ENCODE measurements around the gene TTLL4. TPM values are rescaled to one million over a fixed set of nuclear protein-coding genes. Genes with fewer than 3 reads are reported as not detected.

TTLL4 gene, protein sequence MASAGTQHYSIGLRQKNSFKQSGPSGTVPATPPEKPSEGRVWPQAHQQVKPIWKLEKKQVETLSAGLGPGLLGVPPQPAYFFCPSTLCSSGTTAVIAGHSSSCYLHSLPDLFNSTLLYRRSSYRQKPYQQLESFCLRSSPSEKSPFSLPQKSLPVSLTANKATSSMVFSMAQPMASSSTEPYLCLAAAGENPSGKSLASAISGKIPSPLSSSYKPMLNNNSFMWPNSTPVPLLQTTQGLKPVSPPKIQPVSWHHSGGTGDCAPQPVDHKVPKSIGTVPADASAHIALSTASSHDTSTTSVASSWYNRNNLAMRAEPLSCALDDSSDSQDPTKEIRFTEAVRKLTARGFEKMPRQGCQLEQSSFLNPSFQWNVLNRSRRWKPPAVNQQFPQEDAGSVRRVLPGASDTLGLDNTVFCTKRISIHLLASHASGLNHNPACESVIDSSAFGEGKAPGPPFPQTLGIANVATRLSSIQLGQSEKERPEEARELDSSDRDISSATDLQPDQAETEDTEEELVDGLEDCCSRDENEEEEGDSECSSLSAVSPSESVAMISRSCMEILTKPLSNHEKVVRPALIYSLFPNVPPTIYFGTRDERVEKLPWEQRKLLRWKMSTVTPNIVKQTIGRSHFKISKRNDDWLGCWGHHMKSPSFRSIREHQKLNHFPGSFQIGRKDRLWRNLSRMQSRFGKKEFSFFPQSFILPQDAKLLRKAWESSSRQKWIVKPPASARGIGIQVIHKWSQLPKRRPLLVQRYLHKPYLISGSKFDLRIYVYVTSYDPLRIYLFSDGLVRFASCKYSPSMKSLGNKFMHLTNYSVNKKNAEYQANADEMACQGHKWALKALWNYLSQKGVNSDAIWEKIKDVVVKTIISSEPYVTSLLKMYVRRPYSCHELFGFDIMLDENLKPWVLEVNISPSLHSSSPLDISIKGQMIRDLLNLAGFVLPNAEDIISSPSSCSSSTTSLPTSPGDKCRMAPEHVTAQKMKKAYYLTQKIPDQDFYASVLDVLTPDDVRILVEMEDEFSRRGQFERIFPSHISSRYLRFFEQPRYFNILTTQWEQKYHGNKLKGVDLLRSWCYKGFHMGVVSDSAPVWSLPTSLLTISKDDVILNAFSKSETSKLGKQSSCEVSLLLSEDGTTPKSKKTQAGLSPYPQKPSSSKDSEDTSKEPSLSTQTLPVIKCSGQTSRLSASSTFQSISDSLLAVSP
- 10 to 100 TPM; 29.6 to 32.7 (median 30.7) TPM for polyA plus RNA-seq (ENCODE audit: insufficient read length in 4 of 4)

DNA sequence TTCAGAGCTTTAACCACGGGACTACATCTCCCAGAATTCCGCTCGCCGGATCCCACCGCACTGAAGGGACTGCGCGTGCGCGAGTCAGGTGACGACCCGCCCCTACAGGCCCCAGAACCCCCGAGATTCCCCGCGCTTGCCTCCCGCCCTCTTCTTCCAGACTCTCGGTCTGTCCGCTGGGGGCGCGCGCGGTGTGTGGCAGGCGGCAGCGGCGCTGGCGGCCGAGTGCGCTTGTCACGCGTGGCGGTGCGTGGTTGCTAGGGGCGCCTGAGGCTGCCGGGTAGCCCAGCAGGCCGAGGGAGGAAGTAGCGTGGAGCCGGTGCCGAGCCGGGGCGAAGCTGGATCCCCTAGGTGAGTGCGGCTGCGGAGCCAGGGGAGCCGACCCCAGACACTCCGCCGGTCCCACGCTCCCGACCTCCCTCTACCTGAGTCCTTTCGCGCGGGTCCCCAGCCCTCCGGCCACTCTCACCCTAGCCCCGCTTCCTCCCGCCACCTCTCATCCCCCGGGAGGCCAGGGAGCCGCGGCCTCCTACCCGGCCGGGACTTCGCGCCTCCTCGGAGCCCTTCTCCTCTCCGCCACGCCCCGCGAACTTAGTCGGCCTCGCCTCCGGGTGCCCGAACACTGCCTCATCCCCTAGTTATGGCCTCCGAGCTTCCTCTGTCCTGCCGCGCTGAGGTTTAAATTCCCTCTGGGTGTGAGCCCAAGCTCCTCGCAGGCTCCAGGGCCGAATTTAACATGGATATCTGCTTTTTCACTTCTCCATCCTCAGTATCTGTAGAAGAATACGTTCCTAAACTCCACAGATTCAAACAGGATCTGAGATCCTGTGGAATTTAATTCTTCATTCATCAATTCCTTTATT lies at the start of gene TTLL4:
Gene TTLL4, plus strand, starts transcription at position 149 of the 863 bp plus-strand sequence. CDS start 26,842 bp downstream, outside the sequence.
- DNase-seq (ENCODE audit: low read depth in 4 of 4, low spot score in 3 of 4): peak; percentile 93 to 96 (median 93)

DNA sequence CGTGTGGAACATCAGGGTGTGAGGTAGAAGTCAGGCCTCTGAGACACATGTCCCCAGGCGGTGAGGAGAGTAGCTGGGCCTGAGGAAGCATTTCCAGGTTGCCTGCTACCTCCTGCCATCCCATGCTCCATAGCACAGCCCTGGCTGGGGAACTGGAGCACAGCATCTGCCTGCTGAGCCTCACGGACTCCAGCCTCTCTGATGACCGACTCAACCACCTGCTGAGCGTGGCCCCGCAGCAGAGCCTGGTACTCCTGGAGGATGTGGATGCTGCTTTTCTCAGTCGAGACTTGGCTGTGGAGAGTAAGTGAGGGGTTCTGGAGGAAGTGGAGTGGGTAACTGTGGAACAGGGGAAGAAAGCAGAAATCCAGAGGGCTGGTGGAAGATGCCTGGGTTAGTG lies 48.3 kb upstream of the TTLL4 start:
- no peak for DNase-seq (ENCODE audit: low read depth in 4 of 4, low spot score in 3 of 4)

DNA sequence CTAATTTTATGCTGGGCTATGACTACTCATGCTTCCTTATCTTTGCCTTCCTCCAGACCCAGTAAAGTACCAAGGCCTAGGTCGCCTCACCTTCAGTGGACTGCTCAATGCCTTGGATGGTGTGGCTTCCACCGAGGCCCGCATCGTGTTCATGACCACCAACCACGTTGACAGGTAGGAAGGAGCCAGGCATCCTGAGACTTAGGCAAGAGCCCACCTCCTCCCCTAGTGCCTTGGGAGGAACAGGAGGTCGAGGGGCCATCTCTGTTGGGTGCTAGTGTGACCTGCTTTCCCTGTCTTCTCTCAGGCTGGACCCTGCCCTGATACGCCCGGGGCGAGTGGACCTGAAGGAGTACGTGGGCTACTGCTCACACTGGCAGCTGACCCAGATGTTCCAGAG lies 47.8 kb upstream of the TTLL4 start:
- no peak for DNase-seq (ENCODE audit: low read depth in 4 of 4, low spot score in 3 of 4)

DNA sequence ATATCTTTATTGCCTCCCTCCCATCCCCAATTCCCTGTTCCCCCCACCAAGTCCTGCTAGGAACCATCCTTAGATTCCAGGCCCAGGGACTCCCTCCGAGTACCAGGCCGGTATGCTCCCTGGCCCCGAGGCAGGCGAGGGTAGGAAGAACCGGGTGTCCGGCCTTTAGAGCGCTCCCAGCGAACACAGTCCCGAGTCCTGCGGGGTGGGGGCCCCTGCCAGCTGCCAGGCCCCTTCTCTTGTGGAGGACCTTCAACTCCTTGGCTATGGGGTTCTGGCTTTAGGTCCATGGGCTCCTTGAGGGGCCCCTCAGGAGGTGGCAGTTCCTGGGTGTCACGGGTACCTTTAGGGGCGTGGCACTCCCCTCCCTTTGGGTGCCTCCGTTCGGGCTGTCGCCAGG lies 46.7 kb upstream of the TTLL4 start:
- DNase-seq (ENCODE audit: low read depth in 4 of 4, low spot score in 3 of 4): no peak

DNA sequence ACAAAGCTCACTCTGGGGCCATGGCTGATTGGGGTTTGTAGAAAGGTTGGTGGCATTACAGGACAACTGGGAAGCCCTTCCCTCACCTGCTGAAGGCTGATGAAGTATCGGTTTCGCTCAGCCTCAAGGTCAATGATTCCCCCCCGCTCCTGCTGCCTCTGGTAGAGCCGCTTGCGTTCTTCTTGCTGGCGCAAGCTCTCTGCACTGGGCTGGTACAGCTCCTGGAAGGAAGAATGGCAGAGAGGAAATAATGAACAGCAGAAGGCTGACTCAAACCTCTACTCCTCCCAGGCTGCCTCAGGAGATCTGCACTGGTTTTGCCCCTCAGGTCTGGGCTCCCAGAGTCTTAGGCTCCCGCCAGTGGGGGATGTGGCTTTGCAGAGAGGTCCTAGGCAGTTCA lies 46.0 kb upstream of the TTLL4 start:
- DNase-seq (ENCODE audit: low read depth in 4 of 4, low spot score in 3 of 4): no peak

DNA sequence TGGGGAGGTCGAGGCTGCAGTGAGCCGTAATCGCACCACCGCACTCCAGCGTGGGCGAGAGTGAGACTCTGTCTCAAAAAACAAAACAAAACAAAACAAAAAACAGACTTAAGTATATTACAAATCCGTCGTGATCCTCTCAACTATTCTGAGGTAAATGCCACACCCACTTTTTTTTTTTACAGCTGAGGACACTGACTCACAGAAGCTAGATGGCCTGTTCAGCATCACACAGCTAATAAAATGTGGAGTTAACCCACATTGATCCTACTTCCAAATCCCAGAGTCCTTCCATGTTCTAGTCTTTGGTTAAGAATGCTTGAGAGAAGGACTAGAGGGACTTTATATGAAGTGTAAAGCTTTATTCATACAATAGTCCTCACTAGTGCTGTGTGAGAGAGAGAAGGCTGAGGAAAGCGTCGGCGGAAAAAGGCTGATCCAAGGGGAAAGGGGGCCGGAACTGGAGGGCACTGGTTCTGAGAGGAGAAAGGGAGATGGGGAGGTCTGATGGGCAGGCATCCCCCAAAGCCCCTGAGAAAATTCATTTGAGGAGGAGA lies 39.5 kb upstream of the TTLL4 start:
- DNase-seq (ENCODE audit: low read depth in 4 of 4, low spot score in 3 of 4): no peak

DNA sequence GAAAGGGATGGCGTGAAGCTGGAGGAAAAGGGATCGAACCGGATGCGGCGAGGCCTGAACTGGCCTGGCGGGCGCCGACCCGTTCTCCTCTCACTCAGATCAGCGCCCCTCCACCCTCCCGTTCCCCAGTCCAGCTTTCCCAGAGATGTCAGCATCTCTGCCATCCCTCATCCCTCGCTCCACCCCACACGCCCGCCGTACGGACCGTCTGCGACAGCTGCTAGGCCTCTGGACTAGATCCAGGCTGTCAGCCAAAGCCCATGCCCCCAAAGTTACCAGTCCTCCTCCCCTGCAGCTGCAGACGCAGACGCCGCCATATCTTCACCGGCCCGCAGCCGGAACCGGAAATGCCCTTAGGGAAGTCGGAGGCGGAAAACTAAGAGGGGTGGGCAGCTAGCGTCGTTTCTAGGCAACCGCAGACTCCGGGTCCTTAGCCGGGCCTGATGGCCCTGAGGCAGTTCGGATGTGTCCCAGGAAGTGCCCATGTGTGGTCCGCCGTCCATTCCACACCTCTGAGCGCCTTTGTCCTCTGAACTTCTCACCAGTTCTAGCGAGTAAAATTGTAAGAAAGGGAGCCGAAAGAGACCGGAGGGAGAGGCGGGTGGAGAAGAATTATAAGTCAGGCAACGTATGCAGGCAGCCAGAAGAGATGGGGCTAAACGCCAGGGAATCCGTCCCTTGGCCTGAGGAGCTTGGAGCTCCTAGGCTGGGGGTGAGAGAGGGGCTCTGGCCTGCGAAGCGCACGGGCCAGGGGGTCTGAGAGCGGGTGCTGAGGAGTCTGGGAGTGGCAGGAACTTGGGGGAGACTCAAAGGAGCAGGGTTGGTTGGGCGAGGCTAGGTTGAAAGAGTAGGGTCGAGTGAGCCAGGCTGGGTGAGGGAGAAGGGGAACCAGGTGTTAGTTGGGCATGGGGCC lies 38.7 kb upstream of the TTLL4 start, which contains the start of the genes RNF25 and STK36:
Gene RNF25, minus strand, starts transcription at position 349 of the 913 bp plus-strand sequence. Its CDS starts 32 bp downstream, at position 317.
Gene STK36, plus strand, starts transcription at position 433 of the 913 bp plus-strand sequence. CDS start 744 bp downstream, outside the sequence.
- DNase-seq (ENCODE audit: low read depth in 4 of 4, low spot score in 3 of 4): peak; percentile 78 to 85 (median 82)

DNA sequence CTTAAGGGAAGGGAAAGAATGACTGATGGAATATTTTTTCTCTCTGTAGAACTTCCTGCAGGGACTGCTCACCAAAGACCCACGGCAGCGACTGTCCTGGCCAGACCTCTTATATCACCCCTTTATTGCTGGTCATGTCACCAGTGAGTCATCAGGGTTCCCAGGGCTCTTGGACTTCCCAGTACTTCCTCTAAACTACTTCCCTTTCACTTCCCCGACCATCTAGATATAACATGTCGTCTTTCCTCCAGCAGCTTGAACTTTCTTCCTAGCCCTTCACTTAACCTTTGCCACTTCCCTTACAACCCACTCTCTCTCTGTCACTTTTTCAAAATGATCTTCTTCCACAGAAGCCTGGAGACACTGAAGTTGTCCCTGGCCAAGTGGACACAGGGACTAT lies 31.5 kb upstream of the TTLL4 start:
- no peak for DNase-seq (ENCODE audit: low read depth in 4 of 4, low spot score in 3 of 4)

DNA sequence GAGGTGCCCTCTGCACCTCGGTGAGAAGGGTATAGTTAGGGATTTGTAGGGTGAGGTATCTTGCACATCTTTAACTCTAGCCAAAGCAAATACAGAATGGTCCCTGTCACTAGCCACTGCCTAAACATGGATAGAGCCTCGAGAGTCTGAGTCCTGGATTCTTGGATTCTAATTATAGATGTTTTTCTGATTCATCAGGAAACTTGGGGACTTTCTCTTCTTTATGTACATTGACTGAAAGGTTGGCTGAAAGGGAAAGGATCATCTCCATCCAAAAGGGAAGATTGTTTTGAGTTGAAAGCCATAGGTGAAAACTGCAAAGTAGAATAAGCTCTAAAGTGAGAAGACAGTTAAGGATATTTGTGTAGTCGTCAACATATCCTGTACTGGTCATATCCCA lies 30.6 kb upstream of the TTLL4 start:
- no peak for DNase-seq (ENCODE audit: low read depth in 4 of 4, low spot score in 3 of 4)

DNA sequence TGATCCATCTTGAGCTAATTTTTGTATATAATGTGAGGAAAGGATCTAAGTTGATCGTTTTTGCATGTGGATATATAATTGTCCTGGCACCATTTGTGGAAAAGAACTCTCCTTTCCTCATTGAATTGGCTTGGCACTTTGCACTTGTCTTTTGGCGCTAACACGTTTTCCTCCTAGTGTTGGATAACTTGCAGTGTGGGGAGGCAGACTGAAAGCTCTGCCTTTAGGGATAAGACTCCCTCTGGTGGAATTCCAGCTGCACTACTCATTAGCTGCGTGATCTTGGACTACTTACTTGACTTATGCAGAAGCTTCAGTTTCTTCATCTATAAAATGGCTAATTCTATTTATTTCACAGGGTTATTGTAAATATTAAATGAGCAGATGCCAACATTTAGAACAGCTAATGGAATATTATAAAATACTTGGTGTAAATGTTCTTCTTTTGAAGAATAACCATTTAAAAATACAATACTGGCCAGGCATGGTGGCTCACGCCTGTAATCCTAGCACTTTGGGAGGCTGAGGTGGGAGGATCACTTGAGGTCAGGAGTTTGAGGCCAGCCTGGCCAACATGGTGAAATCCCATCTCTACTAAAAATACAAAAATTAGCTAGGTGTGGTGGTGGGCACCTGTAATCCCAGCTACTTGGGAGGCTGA lies 23.1 kb upstream of the TTLL4 start:
- peak in 3 of 4 donors; percentile 20 to 51 (median 43) for DNase-seq (ENCODE audit: low read depth in 4 of 4, low spot score in 3 of 4)

DNA sequence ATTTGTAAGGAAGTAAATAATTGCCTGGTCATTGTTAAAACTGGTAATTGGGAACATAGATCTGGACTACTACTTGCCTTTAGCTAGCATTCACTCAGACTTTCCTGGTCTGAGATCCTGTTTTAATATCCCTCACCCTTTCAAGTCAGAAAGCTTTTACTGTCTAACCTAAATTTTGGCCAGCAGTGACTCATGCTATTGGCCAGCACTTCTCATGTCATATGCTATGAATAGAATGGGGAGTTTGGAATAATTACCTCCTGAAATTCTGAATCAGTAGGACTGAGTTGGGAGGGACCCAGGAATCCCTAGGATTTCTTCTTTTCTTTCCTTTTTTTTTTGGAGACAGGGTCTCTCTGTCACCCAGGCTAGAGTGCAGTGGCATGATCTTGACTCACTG lies 19.4 kb upstream of the TTLL4 start:
- no peak for DNase-seq (ENCODE audit: low read depth in 4 of 4, low spot score in 3 of 4)

DNA sequence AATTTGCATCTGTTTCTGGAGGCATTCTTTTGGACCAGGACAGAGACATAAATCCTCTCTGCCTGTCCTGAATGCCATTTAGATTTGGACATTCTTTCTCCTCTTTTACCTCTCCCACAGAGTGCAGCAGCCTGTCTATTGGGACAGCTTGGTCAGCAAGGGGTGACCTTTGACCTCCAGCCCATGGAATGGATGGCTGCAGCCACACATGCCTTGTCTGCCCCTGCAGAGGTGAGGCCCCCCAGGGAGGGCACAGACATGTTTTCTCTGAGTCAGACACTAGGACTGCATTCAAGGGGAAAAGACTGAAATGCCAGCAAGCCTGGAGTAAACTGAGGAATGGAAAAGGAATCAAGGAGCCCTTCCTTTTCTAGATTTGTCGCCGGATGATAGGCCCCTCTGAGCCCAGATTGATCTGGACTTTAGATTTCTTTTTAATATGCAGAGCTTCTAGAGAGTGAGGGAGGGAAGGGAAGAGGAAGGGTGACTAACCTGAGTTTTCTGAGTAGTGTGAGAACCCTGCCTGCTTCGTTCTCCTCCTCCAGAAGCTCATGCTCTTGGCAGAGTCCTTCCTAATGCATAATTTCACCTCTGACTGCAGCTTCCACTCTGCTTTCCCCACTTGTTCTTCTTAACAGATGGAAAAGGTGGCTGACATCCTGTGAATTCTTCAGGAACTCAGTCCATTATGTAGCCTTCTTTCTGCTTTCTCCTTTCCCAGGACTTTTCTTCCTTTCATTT lies 16.1 kb upstream of the TTLL4 start:
- no peak for DNase-seq (ENCODE audit: low read depth in 4 of 4, low spot score in 3 of 4)

DNA sequence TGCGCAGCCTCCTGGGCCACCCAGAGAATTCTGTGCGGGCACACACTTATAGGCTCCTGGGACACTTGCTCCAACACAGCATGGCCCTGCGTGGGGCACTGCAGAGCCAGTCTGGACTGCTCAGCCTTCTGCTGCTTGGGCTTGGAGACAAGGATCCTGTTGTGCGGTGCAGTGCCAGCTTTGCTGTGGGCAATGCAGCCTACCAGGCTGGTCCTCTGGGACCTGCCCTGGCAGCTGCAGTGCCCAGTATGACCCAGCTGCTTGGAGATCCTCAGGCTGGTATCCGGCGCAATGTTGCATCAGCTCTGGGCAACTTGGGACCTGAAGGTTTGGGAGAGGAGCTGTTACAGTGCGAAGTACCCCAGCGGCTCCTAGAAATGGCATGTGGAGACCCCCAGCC lies 11.8 kb upstream of the TTLL4 start:
- no peak for DNase-seq (ENCODE audit: low read depth in 4 of 4, low spot score in 3 of 4)

DNA sequence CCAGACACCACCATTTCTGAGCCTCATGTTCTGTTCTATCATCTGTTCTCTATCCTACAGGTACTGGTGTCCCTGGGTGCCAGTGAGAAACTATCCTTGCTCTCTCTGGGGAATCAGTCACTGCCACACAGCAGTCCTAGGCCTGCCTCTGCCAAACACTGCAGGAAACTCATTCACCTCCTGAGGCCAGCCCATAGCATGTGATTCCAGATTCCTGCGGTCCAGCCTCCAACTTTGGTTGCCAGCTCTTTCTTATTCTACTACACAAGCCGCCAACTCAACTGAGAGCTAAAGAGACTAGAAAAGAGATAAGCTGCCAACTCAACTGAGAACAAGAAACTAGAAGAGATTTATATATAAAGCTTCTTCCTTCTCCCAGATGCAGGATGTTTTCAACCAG lies 8.8 kb upstream of the TTLL4 start:
- DNase-seq (ENCODE audit: low read depth in 4 of 4, low spot score in 3 of 4): no peak

DNA sequence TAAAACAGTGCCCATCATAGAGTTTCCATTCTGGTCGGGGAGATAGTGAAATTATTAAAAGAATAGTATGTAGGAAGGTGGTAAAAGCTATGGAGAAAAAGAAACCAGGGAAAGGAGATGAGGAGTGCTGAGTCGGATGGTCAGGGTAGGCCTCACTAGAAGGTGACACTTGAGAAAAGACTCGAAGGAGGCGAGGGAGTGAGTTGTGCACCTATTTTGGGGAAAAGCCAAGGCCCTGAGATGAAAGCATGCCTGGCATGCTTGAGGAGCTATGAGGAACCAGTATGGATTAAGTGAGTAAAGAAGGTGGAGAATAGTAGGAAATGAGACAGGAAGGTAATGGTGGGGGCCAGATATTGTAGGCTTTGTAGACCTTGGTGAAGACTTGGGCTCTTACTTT lies 7.3 kb upstream of the TTLL4 start:
- DNase-seq (ENCODE audit: low read depth in 4 of 4, low spot score in 3 of 4): no peak

DNA sequence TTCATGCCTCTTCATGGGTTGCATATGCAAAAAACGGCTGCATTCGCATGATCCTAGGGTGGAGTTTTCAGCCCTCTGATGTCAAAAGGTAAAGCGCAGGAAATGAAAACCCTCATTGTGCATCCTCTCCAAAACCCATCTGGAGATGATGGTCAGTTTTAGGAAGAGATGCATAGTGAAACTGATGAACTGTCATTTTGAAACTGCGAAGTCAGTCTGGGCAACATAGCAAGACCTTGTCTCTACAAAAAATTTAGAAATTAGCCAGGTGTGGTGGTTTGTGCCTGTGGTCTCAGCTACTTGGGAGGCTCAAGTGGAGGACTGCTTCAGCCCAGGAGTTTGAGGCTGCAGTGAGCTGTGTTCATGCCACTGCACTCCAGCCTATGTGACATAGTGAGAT lies 2.5 kb upstream of the TTLL4 start:
- DNase-seq (ENCODE audit: low read depth in 4 of 4, low spot score in 3 of 4): no peak

DNA sequence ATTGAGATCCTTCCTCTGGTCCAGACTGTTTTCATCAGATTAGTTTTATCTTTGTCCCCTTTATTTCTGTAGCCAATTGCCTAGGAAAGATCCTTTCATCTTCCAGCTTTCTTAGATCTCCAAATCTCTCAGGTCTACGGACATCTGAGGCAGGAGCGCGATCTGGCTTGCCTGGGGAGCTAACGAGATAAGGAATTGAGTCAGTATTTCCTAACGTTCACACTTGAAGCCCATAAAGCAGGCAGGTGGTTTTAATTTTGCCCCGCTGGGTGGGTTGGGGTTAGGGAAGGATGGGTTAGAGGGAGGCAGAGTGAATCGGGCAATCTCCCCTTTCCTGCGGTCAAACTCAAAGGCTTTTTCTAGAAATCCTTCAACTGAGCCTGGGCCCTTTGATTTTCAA lies 727 bp upstream of the TTLL4 start:
- DNase-seq (ENCODE audit: low read depth in 4 of 4, low spot score in 3 of 4): no peak
